ENCODE results near the gene XRCC5. TPM values are rescaled to one million over a fixed set of nuclear protein-coding genes. Genes with fewer than 3 reads are reported as not detected.

The XRCC5 gene
- total and polyA plus RNA-seq, 2 donors (not counting 1 experiment from before 2014, with no cell fraction given): 152 to 278 TPM

DNA sequence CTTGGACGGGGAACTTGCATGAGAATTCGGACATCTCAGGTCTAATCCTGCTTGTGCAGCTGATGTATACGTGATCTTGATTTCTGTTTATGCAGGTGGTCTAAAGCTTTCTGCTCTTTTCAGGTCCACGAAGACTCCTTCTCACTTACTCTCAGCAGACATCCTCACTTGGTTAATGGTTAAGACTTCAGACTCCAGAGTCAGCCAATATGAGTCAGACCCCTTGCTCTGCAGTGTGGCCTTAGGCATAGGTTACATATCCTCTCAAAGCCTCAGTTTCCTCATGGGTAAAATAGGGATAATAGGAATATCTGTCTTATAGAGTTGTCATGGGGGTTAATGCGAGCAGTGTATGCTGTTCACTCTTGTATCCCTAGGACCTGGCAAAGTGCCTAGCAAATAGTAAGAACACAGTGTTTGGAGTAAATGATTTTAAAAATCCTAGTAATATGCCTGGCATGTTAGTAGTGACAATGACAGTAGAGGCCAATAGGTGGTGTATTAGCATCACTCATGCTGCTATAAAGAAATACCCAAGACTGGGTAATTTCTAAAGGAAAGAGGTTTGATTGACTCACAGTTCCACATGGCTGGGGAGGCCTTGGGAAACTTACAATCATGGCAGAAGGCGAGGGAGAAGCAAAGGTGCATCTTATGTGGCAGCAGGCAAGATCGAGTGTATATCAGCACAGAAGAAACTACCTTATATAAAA is 42.3 kb downstream of the XRCC5 start:
- peak in 1 of 2 donors; percentile 17 for DNase-seq (ENCODE audit: low read depth in 2 of 2)
- Histone ChIP-seq H3K4me3 (replicated peaks in 1 of 4; ENCODE audit: control extremely low read depth in 1 of 4, insufficient read depth in 1 of 4, low read depth in 3 of 4, low read length in 4 of 4) (no peak overlapping the region), H3K4me2 (ENCODE audit: extremely low read depth, insufficient read depth, low read length) (no peak overlapping the region), H2AFZ (ENCODE audit: low read length) (no peak overlapping the region), H3K36me3 (ENCODE audit: control insufficient read depth, insufficient read depth, low read length) (peaks cover 5% of the 10 kb centered on the region), H3K9me3 (ENCODE audit: control insufficient read depth, insufficient read depth, low read depth, low read length) (no peaks in the 10 kb centered on the region), H3K9ac (ENCODE audit: insufficient read depth, low read length) (no peak overlapping the region), H3K4me1 (ENCODE audit: control insufficient read depth, extremely low read depth, insufficient read depth, low read length) (no peaks in the 10 kb centered on the region), H4K20me1 (ENCODE audit: control insufficient read depth, extremely low read depth, insufficient read depth, low read length) (no peaks in the 10 kb centered on the region), H3K27me3 (ENCODE audit: control insufficient read depth, insufficient read depth, low read length) (no peaks in the 10 kb centered on the region), H3K27ac (ENCODE audit: insufficient read depth, low read length) (no peak overlapping the region), H3K79me2 (ENCODE audit: control insufficient read depth, insufficient read depth, low read length) (peaks cover 4% of the 10 kb centered on the region)
- TF ChIP-seq EZH2 (IDR thresholded peaks at IDR 0.05; ENCODE audit: low read length, missing control alignments): no peak
- TF ChIP-seq, protein P1, sequence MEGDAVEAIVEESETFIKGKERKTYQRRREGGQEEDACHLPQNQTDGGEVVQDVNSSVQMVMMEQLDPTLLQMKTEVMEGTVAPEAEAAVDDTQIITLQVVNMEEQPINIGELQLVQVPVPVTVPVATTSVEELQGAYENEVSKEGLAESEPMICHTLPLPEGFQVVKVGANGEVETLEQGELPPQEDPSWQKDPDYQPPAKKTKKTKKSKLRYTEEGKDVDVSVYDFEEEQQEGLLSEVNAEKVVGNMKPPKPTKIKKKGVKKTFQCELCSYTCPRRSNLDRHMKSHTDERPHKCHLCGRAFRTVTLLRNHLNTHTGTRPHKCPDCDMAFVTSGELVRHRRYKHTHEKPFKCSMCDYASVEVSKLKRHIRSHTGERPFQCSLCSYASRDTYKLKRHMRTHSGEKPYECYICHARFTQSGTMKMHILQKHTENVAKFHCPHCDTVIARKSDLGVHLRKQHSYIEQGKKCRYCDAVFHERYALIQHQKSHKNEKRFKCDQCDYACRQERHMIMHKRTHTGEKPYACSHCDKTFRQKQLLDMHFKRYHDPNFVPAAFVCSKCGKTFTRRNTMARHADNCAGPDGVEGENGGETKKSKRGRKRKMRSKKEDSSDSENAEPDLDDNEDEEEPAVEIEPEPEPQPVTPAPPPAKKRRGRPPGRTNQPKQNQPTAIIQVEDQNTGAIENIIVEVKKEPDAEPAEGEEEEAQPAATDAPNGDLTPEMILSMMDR (conservative IDR thresholded peaks at IDR 0.05 in 1 of 2, IDR thresholded peaks at IDR 0.05 in 1 of 2; ENCODE audit: low read depth in 1 of 2, low read length in 2 of 2): no peak

DNA sequence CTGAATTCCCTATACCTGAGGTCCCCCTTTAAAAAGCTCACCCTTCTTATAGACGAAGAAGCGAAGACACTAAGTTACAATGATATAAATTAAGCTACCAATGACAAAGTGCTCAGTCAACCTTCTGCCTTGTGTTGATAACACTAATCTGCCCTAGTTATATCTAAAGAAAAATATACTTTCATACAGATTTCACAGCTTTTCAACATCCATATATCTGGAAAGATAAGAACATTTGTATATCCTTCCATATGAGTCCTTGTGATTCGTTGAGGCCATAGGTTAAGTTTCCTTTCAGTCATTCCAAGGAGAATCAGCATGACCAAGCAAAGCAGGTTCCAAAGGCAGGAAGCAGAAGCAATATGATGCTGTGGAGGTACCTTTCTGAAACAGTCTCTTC is 46.8 kb downstream of the XRCC5 start:
- no peak overlapping the region for H3K4me2 ChIP-seq (ENCODE audit: extremely low read depth, insufficient read depth, low read length)
- H3K4me1 ChIP-seq (ENCODE audit: control insufficient read depth, extremely low read depth, insufficient read depth, low read length): no peaks in the 10 kb centered on the region
- no peak overlapping the region for H3K27ac ChIP-seq (ENCODE audit: insufficient read depth, low read length)
- peaks cover 7% of the 10 kb centered on the region for H3K36me3 ChIP-seq (ENCODE audit: control insufficient read depth, insufficient read depth, low read length)
- H4K20me1 ChIP-seq (ENCODE audit: control insufficient read depth, extremely low read depth, insufficient read depth, low read length): no peaks in the 10 kb centered on the region
- peaks cover 3% of the 10 kb centered on the region for H3K79me2 ChIP-seq (ENCODE audit: control insufficient read depth, insufficient read depth, low read length)
- H3K9me3 ChIP-seq (ENCODE audit: control insufficient read depth, insufficient read depth, low read depth, low read length): no peaks in the 10 kb centered on the region
- no peak overlapping the region for H2AFZ ChIP-seq (ENCODE audit: low read length)
- no peak for DNase-seq (ENCODE audit: low read depth in 2 of 2)
- no peak overlapping the region for H3K4me3 ChIP-seq (replicated peaks in 1 of 4; ENCODE audit: control extremely low read depth in 1 of 4, insufficient read depth in 1 of 4, low read depth in 3 of 4, low read length in 4 of 4)
- TF ChIP-seq EZH2 (IDR thresholded peaks at IDR 0.05; ENCODE audit: low read length, missing control alignments): no peak
- TF ChIP-seq, protein P1 (conservative IDR thresholded peaks at IDR 0.05 in 1 of 2, IDR thresholded peaks at IDR 0.05 in 1 of 2; ENCODE audit: low read depth in 1 of 2, low read length in 2 of 2): no peak
- no peak overlapping the region for H3K9ac ChIP-seq (ENCODE audit: insufficient read depth, low read length)
- no peaks in the 10 kb centered on the region for H3K27me3 ChIP-seq (ENCODE audit: control insufficient read depth, insufficient read depth, low read length)

DNA sequence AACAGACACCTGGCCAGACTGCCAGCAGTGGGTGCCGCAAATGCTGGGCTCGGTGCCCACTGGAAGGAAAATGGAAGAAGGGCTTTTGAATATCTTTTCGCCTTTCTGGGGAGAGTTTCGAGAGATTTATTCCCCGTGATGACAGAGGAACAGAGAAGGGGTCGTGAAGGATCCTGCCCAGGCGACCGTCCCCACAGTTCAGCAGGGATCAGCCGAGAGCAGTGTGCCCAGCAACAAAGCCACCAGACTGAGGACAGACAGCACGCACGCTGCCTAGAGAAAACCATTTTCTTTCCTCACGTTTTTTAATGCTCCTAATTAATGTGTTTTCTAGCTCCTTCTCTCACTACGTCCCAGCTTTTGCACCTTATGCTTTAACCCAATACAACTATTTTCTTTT is 47.7 kb downstream of the XRCC5 start:
- no peak overlapping the region for H3K4me3 ChIP-seq (replicated peaks in 1 of 4; ENCODE audit: control extremely low read depth in 1 of 4, insufficient read depth in 1 of 4, low read depth in 3 of 4, low read length in 4 of 4)
- peaks cover 6% of the 10 kb centered on the region for H3K36me3 ChIP-seq (ENCODE audit: control insufficient read depth, insufficient read depth, low read length)
- peaks cover 3% of the 10 kb centered on the region for H3K79me2 ChIP-seq (ENCODE audit: control insufficient read depth, insufficient read depth, low read length)
- H4K20me1 ChIP-seq (ENCODE audit: control insufficient read depth, extremely low read depth, insufficient read depth, low read length): no peaks in the 10 kb centered on the region
- no peak overlapping the region for H2AFZ ChIP-seq (ENCODE audit: low read length)
- no peaks in the 10 kb centered on the region for H3K4me1 ChIP-seq (ENCODE audit: control insufficient read depth, extremely low read depth, insufficient read depth, low read length)
- no peak for DNase-seq (ENCODE audit: low read depth in 2 of 2)
- no peak overlapping the region for H3K9ac ChIP-seq (ENCODE audit: insufficient read depth, low read length)
- no peak overlapping the region for H3K4me2 ChIP-seq (ENCODE audit: extremely low read depth, insufficient read depth, low read length)
- TF ChIP-seq EZH2 (IDR thresholded peaks at IDR 0.05; ENCODE audit: low read length, missing control alignments): no peak
- TF ChIP-seq, protein P1 (conservative IDR thresholded peaks at IDR 0.05 in 1 of 2, IDR thresholded peaks at IDR 0.05 in 1 of 2; ENCODE audit: low read depth in 1 of 2, low read length in 2 of 2): no peak
- no peaks in the 10 kb centered on the region for H3K9me3 ChIP-seq (ENCODE audit: control insufficient read depth, insufficient read depth, low read depth, low read length)
- H3K27ac ChIP-seq (ENCODE audit: insufficient read depth, low read length): no peak overlapping the region
- H3K27me3 ChIP-seq (ENCODE audit: control insufficient read depth, insufficient read depth, low read length): no peaks in the 10 kb centered on the region
